WTC11 (cell line): ENCODE data around the gene C1QTNF4. TPM values are rescaled to one million over a fixed set of nuclear protein-coding genes. Genes with fewer than 3 reads are reported as not detected.

Source experiments
- total RNA-seq: library from RNA; stranded (reverse); gene quantifications from 3 replicates; pipeline ENCODE4 v1.2.3, GENCODE V29; 2021

The C1QTNF4 gene
- total RNA-seq, 1 experiment from 2014 or later: 9.5 TPM

Other genes with a start within 250 kb of the C1QTNF4 start
- 0.07 TPM in 2 of 3 replicates, not detected in the other for gene MYBPC3, start 241.7 kb downstream of the C1QTNF4 start, total RNA-seq
- gene SPI1, start 215.9 kb downstream of the C1QTNF4 start, total RNA-seq: 0.21 to 0.59 TPM (median 0.39 TPM) in 3 replicates
- gene SLC39A13, start 185.8 kb downstream of the C1QTNF4 start, total RNA-seq: 32.8 to 38.2 TPM (median 35.1 TPM) in 3 replicates
- gene PSMC3, start 168.0 kb downstream of the C1QTNF4 start, total RNA-seq: 141 to 162 TPM (median 143 TPM) in 3 replicates
- 0.32 to 0.66 TPM (median 0.34 TPM) in 3 replicates for gene RAPSN, start 145.3 kb downstream of the C1QTNF4 start, total RNA-seq
- 160 to 177 TPM (median 169 TPM) in 3 replicates for gene CELF1, start 41.3 kb downstream of the C1QTNF4 start, total RNA-seq
- 49.5 to 69.4 TPM (median 65.4 TPM) in 3 replicates for gene PTPMT1, start 28.8 kb downstream of the C1QTNF4 start, total RNA-seq
- gene KBTBD4, start 15.4 kb downstream of the C1QTNF4 start, total RNA-seq: 12.3 to 14.3 TPM (median 13.9 TPM) in 3 replicates
- gene NDUFS3, start 15.3 kb downstream of the C1QTNF4 start, total RNA-seq: 111 to 140 TPM (median 125 TPM) in 3 replicates
- 0.16 to 0.28 TPM in 2 of 3 replicates, not detected in the other for gene FAM180B, start 7.7 kb downstream of the C1QTNF4 start, total RNA-seq
- gene MTCH2, start 48.1 kb upstream of the C1QTNF4 start, total RNA-seq: 141 to 160 TPM (median 141 TPM) in 3 replicates
- 3.7 to 4.2 TPM (median 4.1 TPM) in 3 replicates for gene AGBL2, start 121.0 kb upstream of the C1QTNF4 start, total RNA-seq
- 83.0 to 106 TPM (median 91.9 TPM) in 3 replicates for gene FNBP4, start 172.9 kb upstream of the C1QTNF4 start, total RNA-seq